Thoracic aorta (tissue), 2 donors: ENCODE data around the gene IFT43. TPM values are rescaled to one million over a fixed set of nuclear protein-coding genes. Genes with fewer than 3 reads are reported as not detected.

Source experiments
- ATAC-seq: fragments of 150-250 bp; one replicate; pipeline ENCODE4 v1.8.0; 2017; ENCODE audit warnings: low read depth; ENCODE audit not compliant: insufficient number of reproducible peaks, low FRiP score
- DNase-seq: peaks from one replicate; pipeline ENCODE4 v3.0.0-alpha.2; 2020; ENCODE audit warnings: low spot score
- H3K27ac ChIP-seq, 2 donors: fragments of 200-600 bp; sonication (generic); 1 replicate in 1 of 2; 2 replicates in 1 of 2; pipeline ENCODE4 v1.5.1; 2016; ENCODE audit warnings: mild to moderate bottlenecking in 2 of 2, moderate library complexity in 2 of 2
- H3K27me3 ChIP-seq: fragments of 200-600 bp; sonication (generic); replicated peaks from 2 replicates; pipeline ENCODE4 v1.6.0; 2016; ENCODE audit warnings: mild to moderate bottlenecking; ENCODE audit not compliant: insufficient read depth
- H3K36me3 ChIP-seq: fragments of 200-600 bp; sonication (generic); one replicate; pipeline ENCODE4 v1.5.1; 2016
- H3K4me1 ChIP-seq, 2 donors: fragments of 200-600 bp; sonication (generic); 1 replicate in 1 of 2; 2 replicates in 1 of 2; pipeline versions ENCODE4 v1.5.1 to v1.6.0; 2016; ENCODE audit warnings: low read depth in 2 of 2, mild to moderate bottlenecking in 1 of 2; ENCODE audit not compliant: control insufficient read depth in 1 of 2
- H3K4me3 ChIP-seq: fragments of 200-600 bp; sonication (generic); 2 replicates; pipeline ENCODE4 v1.5.1; 2016; ENCODE audit warnings: mild to moderate bottlenecking
- H3K9me3 ChIP-seq: fragments of 200-600 bp; sonication (generic); 2 replicates; pipeline ENCODE4 v1.5.1; 2016
- CTCF ChIP-seq: fragments of 200-600 bp; sonication (generic); IDR thresholded peaks from one replicate; pipeline ENCODE4 v1.5.1; 2019; ENCODE audit warnings: antibody characterized with exemption
- total RNA-seq, 2 donors: library from RNA; depleted of rRNA; stranded (reverse); fragments of >200 nt; gene quantifications; one replicate each; pipeline versions ENCODE4 v1.1.0 to v1.2.3, GENCODE V29; 2016

IFT43 gene
- total RNA-seq, 2 donors from 2014 or later: 27.5 to 80.8 TPM

GRCh38 chr14:76096257-76096656 lies 110.7 kb downstream of the IFT43 start:
- Histone ChIP-seq H3K36me3 (no peaks in the 10 kb centered on the region), H3K4me1 (peaks cover 0 to 10% of the 10 kb centered on the region in 2 donors), H3K27me3 (no peaks in the 10 kb centered on the region), H3K4me3 (no peak overlapping the region), H3K27ac (no peak overlapping the region), H3K9me3 (no peaks in the 10 kb centered on the region)
- ATAC-seq (no peak), DNase-seq (no peak)
- no peak for TF ChIP-seq CTCF

DNA sequence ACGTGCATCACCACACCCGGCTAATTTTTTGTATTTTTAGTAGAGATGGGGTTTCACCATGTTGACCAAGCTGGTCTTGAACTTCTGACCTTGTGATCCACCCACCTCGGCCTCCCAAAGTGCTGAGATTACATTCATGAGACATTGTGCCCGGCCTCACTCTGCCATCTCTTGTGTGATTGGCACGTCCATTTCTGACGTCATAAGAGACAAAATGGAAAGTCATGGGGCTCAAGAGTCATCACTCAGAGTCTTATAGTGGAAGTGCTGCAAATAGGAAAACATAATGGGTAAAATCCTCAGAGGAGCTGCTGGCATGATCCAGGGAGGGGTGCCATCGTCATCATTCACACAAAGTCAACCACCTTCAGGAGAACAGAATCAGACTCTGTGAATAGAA lies 112.0 kb downstream of the IFT43 start:
- H3K4me3 ChIP-seq: no peak overlapping the region
- ATAC-seq (no peak), DNase-seq (no peak)
- no peak for TF ChIP-seq CTCF
- no peaks in the 10 kb centered on the region for H3K9me3 ChIP-seq
- no peaks in the 10 kb centered on the region for H3K27me3 ChIP-seq
- peaks cover 0 to 12% of the 10 kb centered on the region in 2 donors for H3K4me1 ChIP-seq
- H3K27ac ChIP-seq: no peak overlapping the region
- H3K36me3 ChIP-seq: no peaks in the 10 kb centered on the region

DNA sequence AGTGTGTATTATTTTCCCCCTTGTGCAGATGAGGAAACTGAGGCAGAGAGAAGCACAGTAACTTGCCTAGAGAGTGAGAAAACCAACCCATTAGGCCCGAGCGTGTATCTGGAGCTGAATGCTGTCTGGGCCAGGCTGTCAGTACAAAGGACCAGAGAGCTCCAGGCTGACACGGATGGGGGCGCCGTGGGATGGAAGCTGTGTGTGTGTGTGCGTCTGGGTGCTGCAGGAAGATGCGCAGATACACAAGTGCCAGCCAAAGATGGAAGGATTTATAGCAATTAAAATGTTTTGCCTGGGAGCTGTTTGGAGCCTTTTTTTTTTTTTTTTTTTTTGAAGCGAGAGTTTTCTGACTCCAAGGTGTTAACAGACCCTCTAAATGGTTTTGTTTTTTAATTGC lies 112.5 kb downstream of the IFT43 start:
- H3K4me3 ChIP-seq: no peak overlapping the region
- ATAC-seq: no peak
- TF ChIP-seq CTCF: no peak

DNA sequence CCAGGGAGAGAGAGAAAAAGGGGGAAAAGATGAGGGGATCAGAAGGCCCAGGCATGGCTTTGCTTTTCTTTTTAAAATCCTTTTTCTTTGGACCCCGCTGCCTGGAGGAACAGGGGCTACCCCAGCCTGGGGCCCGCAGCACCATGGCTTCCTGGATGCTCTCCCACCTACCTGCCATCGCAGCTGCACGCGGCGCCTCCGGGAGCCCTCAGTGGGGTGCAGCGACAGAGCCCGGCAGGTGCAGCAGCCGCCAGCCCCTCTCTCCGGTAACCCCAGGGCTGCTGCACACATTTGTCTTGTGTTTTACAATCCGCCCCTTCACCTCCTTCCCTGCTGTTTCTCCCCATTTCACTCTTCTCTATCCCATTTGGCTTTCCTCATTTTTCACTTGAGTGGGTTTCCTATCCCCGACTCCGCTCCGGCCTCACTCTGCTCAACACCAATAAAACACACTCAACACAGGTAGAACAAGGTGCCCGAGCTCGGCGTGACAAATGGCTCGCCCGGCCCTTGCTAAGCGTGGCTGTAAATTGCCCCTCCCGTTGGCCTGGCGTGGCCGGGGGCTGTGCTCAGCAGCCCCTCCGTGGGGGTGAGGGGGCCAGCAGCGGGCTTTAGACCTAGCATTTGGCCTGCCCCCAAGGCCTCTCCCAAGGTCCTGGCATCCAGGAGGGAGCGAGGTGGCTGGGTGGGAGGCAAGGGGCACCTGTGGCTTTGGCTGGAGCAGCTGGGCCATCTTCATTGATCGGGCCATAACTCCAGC lies 113.5 kb downstream of the IFT43 start:
- H3K27ac ChIP-seq: no peak overlapping the region
- H3K4me1 ChIP-seq: peaks cover 0 to 12% of the 10 kb centered on the region in 2 donors
- H3K36me3 ChIP-seq: no peaks in the 10 kb centered on the region
- no peaks in the 10 kb centered on the region for H3K27me3 ChIP-seq
- TF ChIP-seq CTCF: no peak
- no peak overlapping the region for H3K4me3 ChIP-seq
- DNase-seq: no peak
- ATAC-seq: no peak
- no peaks in the 10 kb centered on the region for H3K9me3 ChIP-seq

More for the DNA sequence above, 112.5 kb downstream of the IFT43 start:
- no peaks in the 10 kb centered on the region for H3K9me3 ChIP-seq
- no peak for DNase-seq
- H3K27me3 ChIP-seq: no peaks in the 10 kb centered on the region
- H3K27ac ChIP-seq: no peak overlapping the region
- H3K4me1 ChIP-seq: peaks cover 0 to 12% of the 10 kb centered on the region in 2 donors
- H3K36me3 ChIP-seq: no peaks in the 10 kb centered on the region

- no peaks in the 10 kb centered on the region for H3K9me3 ChIP-seq
- H3K27me3 ChIP-seq: no peaks in the 10 kb centered on the region
- ATAC-seq (no peak), DNase-seq (no peak)
- H3K27ac ChIP-seq: no peak overlapping the region
- TF ChIP-seq CTCF: no peak
- H3K36me3 ChIP-seq: no peaks in the 10 kb centered on the region
- H3K4me3 ChIP-seq: no peak overlapping the region
- peaks cover 0 to 12% of the 10 kb centered on the region in 2 donors for H3K4me1 ChIP-seq
Observed at GRCh38 chr14:76100236-76100635, 114.7 kb downstream of the IFT43 start.
